T-helper 17 cell (primary cell): Measurements from ENCODE around the gene LRG1. TPM values are rescaled to one million over a fixed set of nuclear protein-coding genes. Genes with fewer than 3 reads are reported as not detected.

Experiments
- ATAC-seq: fragments of 150-1000 bp; cut with Tn5 transposase; 2 replicates; pipeline ENCODE4 v1.10.0; 2021; ENCODE audit warnings: mild to moderate bottlenecking, moderate library complexity
- DNase-seq, 3 donors: peaks; one replicate each; pipeline versions ENCODE4 v3.0.0 to v3.0.0-alpha.2; 2020 to 2021
- H3K9me3 ChIP-seq: one replicate; pipeline ENCODE4 v1.7.0; 2013; ENCODE audit warnings: low read length, mild to moderate bottlenecking; ENCODE audit not compliant: control insufficient read depth, poor library complexity, severe bottlenecking
- H3K27ac Mint-ChIP-seq: one replicate; pipeline ENCODE4 v1.8.0; 2022; ENCODE audit warnings: mild to moderate bottlenecking, moderate library complexity, mixed read lengths
- H3K27me3 Mint-ChIP-seq: one replicate; pipeline ENCODE4 v1.8.0; 2022; ENCODE audit warnings: mixed read lengths
- H3K36me3 Mint-ChIP-seq: one replicate; pipeline ENCODE4 v1.8.0; 2022; ENCODE audit warnings: low read depth, mixed read lengths
- H3K4me1 Mint-ChIP-seq: one replicate; pipeline ENCODE4 v1.8.0; 2022; ENCODE audit warnings: mild to moderate bottlenecking, mixed read lengths
- H3K4me3 Mint-ChIP-seq: one replicate; pipeline ENCODE4 v1.8.0; 2022; ENCODE audit warnings: mild to moderate bottlenecking, moderate library complexity, mixed read lengths
- total RNA-seq, 4 donors: library from RNA in 2 of 4; stranded (reverse) in 2 of 4; gene quantifications; one replicate each; pipeline ENCODE4 v1.2.3 and lab custom pipeline; 2022 to 2026

The LRG1 gene
- total RNA-seq, 2 donors from 2014 or later, result 0.17 to 0.31 TPM

DNA sequence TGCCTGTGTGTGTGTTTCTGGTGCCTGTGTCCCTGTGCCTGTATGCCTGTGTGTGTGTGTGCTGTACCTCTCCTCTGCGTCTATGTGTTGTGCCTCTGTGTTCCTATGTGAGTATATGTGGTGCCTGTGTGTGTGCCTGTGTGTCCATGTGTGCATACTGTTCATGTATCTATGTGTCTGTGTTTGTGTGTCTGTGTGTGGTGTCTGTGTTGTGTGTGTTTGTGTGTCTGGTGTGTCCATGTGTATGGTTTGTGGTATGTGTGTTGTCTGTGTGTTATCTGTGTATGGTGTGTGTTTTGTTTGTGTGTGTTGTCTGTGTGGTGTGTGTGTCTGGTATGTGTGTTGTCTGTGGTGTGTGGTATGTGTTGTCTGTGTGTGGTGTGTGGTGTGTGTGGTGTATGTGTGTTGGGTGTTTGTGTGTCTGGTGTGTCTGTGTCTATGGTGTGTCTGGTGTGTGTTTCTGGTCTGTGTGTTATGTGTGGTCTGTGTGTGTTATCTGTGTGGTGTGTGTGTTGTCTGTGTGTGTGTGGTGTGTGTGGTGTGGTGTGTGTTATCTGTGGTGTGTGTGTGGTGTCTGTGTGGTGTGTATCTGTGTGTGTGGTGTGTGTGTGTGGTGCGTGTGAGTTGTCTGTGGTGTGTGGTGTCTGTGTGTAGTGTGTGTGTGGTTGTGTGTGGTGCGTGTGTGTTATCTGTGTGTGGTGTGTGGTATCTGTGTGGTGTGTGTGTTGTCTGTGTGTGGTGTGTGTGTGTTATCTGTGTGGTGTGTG is 47.3 kb downstream of the LRG1 start:
- no peak overlapping the region for H3K4me3 Mint-ChIP-seq
- no peak for DNase-seq
- no peaks in the 10 kb centered on the region for H3K27me3 Mint-ChIP-seq
- no peaks in the 10 kb centered on the region for H3K4me1 Mint-ChIP-seq
- H3K9me3 ChIP-seq, result no peaks in the 10 kb centered on the region
- H3K36me3 Mint-ChIP-seq, result peaks cover 2% of the 10 kb centered on the region
- ATAC-seq, result no peak
- no peak overlapping the region for H3K27ac Mint-ChIP-seq

DNA sequence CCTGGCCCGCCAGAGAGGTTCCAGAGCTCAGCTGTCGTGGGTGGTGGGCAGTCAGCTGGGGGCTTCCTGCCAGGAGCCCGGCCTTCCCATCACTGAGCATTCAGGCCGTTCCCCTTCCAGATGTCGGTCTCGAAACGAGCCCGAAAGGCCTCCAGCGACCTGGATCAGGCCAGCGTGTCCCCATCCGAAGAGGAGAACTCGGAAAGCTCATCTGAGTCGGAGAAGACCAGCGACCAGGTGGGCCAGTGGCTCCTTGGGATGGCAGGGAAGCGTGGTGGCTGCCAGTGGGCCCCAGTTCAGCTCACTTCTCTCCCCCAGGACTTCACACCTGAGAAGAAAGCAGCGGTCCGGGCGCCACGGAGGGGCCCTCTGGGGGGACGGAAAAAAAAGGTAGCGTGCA is 48.4 kb downstream of the LRG1 start:
- Mint-ChIP-seq H3K4me3 (no peak overlapping the region), H3K4me1 (no peaks in the 10 kb centered on the region), H3K36me3 (peaks cover 5% of the 10 kb centered on the region), H3K27me3 (no peaks in the 10 kb centered on the region), H3K27ac (no peak overlapping the region)
- no peaks in the 10 kb centered on the region for H3K9me3 ChIP-seq
- no peak for DNase-seq
- ATAC-seq, result no peak

DNA sequence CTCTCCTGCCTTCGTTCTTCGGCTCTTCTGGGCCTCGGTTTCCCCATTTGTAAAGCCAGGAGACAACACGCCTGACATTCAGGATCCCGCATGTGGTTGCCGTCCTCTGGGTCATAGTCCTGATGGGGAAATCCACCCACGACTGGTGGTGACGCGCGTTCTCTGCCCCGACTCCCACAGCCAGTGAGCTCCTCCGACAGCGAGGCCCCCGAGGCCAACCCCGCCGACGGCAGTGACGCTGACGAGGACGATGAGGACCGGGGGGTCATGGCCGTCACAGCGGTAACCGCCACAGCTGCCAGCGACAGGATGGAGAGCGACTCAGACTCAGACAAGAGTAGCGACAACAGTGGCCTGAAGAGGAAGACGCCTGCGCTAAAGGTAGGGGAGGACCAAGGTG is 51.3 kb downstream of the LRG1 start:
- H3K27me3 Mint-ChIP-seq, result no peaks in the 10 kb centered on the region
- H3K4me1 Mint-ChIP-seq, result no peaks in the 10 kb centered on the region
- no peak for ATAC-seq
- no peak for DNase-seq
- no peak overlapping the region for H3K27ac Mint-ChIP-seq
- no peak overlapping the region for H3K4me3 Mint-ChIP-seq
- H3K9me3 ChIP-seq, result no peaks in the 10 kb centered on the region
- peaks cover 6% of the 10 kb centered on the region for H3K36me3 Mint-ChIP-seq

- DNase-seq (no peak), ATAC-seq (no peak)
- Mint-ChIP-seq H3K4me1 (no peaks in the 10 kb centered on the region), H3K27me3 (no peaks in the 10 kb centered on the region), H3K27ac (no peak overlapping the region), H3K4me3 (no peak overlapping the region), H3K36me3 (peaks cover 8% of the 10 kb centered on the region)
- H3K9me3 ChIP-seq, result no peaks in the 10 kb centered on the region
These were observed 52.3 kb downstream of the LRG1 start for GRCh38 chr19:4487572-4487971.

Other genes starting within 250 kb of the LRG1 start
- 1 to 10 TPM; 5.2 to 7.9 TPM for gene TMIGD2, start 237.6 kb downstream of the LRG1 start, total RNA-seq
- 1 to 10 TPM; 1.5 to 2.9 TPM for gene FSD1, start 235.4 kb downstream of the LRG1 start, total RNA-seq
- gene STAP2, start 201.2 kb downstream of the LRG1 start, total RNA-seq, result 1 to 10 TPM; 1.9 to 3.3 TPM
- gene MPND, start 196.5 kb downstream of the LRG1 start, total RNA-seq, result 10 to 100 TPM; 13.0 to 15.1 TPM
- 10 to 100 TPM; 51.1 to 56.6 TPM for gene SH3GL1, start 139.5 kb downstream of the LRG1 start, total RNA-seq
- 10 to 100 TPM; 25.5 to 33.4 TPM for gene CHAF1A, start 137.4 kb downstream of the LRG1 start, total RNA-seq
- 10 to 100 TPM; 49.5 to 68.7 TPM for gene UBXN6, start 82.2 kb downstream of the LRG1 start, total RNA-seq
- gene HDGFL2, start 67.7 kb downstream of the LRG1 start, total RNA-seq, result 10 to 100 TPM; 22.0 to 26.5 TPM
- gene PLIN4, start 21.6 kb downstream of the LRG1 start, total RNA-seq, result not detected
- not detected for gene PLIN5, start 4.8 kb downstream of the LRG1 start, total RNA-seq
- gene SEMA6B, start 19.6 kb upstream of the LRG1 start, total RNA-seq, result under 1 TPM; 0.20 to 0.52 TPM
- gene TNFAIP8L1, start 99.5 kb upstream of the LRG1 start, total RNA-seq, result 10 to 100 TPM; 14.9 to 18.3 TPM
- gene MYDGF, start 130.3 kb upstream of the LRG1 start, total RNA-seq, result 10 to 100 TPM; 33.9 to 37.9 TPM
- gene DPP9, start 183.8 kb upstream of the LRG1 start, total RNA-seq, result 10 to 100 TPM; 84.1 to 91.8 TPM